Measurements from ENCODE around the gene DAGLA.

The DAGLA gene

GRCh38 chr11:61711498-61711897, 31.3 kb downstream of the DAGLA start:
- DNase-seq (ENCODE audit: low read depth) = no peak
- no peak overlapping the region for H3K4me3 ChIP-seq (ENCODE audit: low read depth, low read length)
- TF ChIP-seq CTCF (conservative IDR thresholded peaks at IDR 0.05; ENCODE audit: low read depth, low read length) = no peak

GRCh38 chr11:61712314-61712713, 32.1 kb downstream of the DAGLA start:
- H3K4me3 ChIP-seq (ENCODE audit: low read depth, low read length) = no peak overlapping the region
- DNase-seq (ENCODE audit: low read depth) = no peak
- no peak for TF ChIP-seq CTCF (conservative IDR thresholded peaks at IDR 0.05; ENCODE audit: low read depth, low read length)

- H3K4me3 ChIP-seq (ENCODE audit: low read depth, low read length) = no peak overlapping the region
- no peak for DNase-seq (ENCODE audit: low read depth)
- TF ChIP-seq CTCF (conservative IDR thresholded peaks at IDR 0.05; ENCODE audit: low read depth, low read length) = no peak
Measured at GRCh38 chr11:61712846-61713245, 32.7 kb downstream of the DAGLA start.

- no peak for DNase-seq (ENCODE audit: low read depth)
- TF ChIP-seq CTCF (conservative IDR thresholded peaks at IDR 0.05; ENCODE audit: low read depth, low read length) = no peak
- H3K4me3 ChIP-seq (ENCODE audit: low read depth, low read length) = no peak overlapping the region
Measured at GRCh38 chr11:61713464-61713863, 33.3 kb downstream of the DAGLA start.

GRCh38 chr11:61713906-61714305, 33.7 kb downstream of the DAGLA start:
- DNase-seq (ENCODE audit: low read depth) = no peak
- no peak overlapping the region for H3K4me3 ChIP-seq (ENCODE audit: low read depth, low read length)
- TF ChIP-seq CTCF (conservative IDR thresholded peaks at IDR 0.05; ENCODE audit: low read depth, low read length) = no peak

- no peak overlapping the region for H3K4me3 ChIP-seq (ENCODE audit: low read depth, low read length)
- DNase-seq (ENCODE audit: low read depth) = no peak
- TF ChIP-seq CTCF (conservative IDR thresholded peaks at IDR 0.05; ENCODE audit: low read depth, low read length) = no peak
Measured at GRCh38 chr11:61714316-61714715, 34.1 kb downstream of the DAGLA start.

- no peak overlapping the region for H3K4me3 ChIP-seq (ENCODE audit: low read depth, low read length)
- no peak for DNase-seq (ENCODE audit: low read depth)
- TF ChIP-seq CTCF (conservative IDR thresholded peaks at IDR 0.05; ENCODE audit: low read depth, low read length) = no peak
Measured at GRCh38 chr11:61714916-61715315, 34.7 kb downstream of the DAGLA start.
